ENCODE results near the gene QSOX1.

The QSOX1 gene

DNA sequence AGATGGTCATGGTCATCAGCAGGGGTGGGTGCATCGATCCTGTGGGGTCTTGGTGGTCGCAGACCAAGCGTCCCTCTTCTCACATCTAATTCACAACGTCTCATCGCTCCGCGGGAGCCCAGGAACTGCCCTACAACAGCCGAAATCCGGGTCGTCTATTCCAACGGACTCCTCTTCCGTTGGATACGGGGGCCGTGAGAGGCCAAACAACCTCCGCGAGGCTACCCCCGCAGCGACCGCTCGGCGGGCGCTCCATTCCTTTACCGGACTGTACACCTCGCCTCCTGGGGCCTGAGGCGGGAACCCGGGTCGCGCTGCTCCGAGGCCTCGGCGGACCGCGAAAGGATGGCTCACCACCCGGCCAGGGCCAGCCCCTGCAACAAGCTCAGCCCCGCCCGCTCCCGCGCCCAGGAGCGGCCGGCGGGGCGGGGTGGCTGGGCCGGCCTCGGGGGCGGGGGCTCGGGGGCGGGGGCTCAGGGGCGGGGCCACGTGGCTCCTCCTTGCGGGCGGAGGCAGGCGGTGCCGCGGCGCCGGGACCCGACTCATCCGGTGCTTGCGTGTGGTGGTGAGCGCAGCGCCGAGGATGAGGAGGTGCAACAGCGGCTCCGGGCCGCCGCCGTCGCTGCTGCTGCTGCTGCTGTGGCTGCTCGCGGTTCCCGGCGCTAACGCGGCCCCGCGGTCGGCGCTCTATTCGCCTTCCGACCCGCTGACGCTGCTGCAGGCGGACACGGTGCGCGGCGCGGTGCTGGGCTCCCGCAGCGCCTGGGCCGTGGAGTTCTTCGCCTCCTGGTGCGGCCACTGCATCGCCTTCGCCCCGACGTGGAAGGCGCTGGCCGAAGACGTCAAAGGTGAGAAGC is at the start of gene QSOX1:
Gene QSOX1, plus strand, starts transcription at position 545 of the 857 bp plus-strand sequence. Its CDS starts 39 bp downstream, at position 584.
- H3K4me3 ChIP-seq (replicated peaks in 1 of 2; ENCODE audit: low read depth in 2 of 2, low read length in 2 of 2), result peak within 1 kb of the TSS; percentile 82 to 93
- peak; percentile 85 to 91 for DNase-seq (ENCODE audit: low read depth in 2 of 2)
- TF ChIP-seq CTCF (IDR thresholded peaks at IDR 0.05; ENCODE audit: low read depth, low read length), result no peak

DNA sequence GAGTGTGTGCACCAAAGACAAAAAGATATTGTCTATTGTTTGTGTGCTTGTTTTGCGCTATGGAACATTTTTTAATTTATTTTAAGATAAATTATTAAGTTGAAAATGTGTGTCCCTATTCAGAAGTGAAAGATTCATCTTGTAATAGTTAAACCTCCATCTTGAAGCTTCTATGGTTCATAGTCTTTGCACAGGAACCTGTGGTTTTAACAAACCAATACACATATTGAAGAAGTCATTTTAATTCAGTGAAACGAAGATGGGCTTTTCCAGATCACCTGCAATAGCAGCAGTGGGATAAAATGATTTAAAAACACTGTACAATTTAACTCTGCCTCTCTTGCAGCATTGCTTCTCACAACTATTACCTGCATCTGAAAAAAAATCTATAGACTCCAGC is 42.6 kb upstream of the QSOX1 start:
- no peak for DNase-seq (ENCODE audit: low read depth in 2 of 2)
- H3K4me3 ChIP-seq (replicated peaks in 1 of 2; ENCODE audit: low read depth in 2 of 2, low read length in 2 of 2), result no peak overlapping the region
- no peak for TF ChIP-seq CTCF (IDR thresholded peaks at IDR 0.05; ENCODE audit: low read depth, low read length)

GRCh38 chr1:180112984-180113647 is 41.6 kb upstream of the QSOX1 start:
- TF ChIP-seq CTCF (IDR thresholded peaks at IDR 0.05; ENCODE audit: low read depth, low read length), result no peak
- no peak overlapping the region for H3K4me3 ChIP-seq (replicated peaks in 1 of 2; ENCODE audit: low read depth in 2 of 2, low read length in 2 of 2)

DNA sequence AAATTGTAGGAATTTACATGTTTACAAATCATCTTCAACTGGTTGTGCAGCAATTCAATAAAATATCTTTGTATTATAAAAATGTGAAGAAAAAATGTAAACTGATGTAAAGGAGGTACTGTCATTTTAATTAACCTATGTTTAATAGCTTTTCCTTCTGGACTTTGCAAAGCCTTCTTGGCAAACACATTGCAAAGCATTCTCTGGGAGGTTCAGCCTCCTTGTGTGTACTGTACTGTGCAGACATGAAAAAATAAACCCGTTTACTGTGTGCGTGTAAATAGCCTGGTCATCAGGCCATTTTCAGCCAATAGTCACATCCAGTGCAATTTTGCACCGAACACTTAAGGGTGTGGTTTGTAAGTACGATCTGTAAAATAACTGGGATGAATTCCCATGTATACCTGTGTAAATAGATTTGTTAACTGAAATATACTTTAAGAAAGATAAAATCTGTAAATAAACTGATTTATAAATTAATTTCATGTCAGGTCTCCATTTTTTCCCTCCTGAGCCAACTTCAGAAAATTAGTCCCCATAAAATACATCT is 40.2 kb upstream of the QSOX1 start:
- no peak for DNase-seq (ENCODE audit: low read depth in 2 of 2)
- H3K4me3 ChIP-seq (replicated peaks in 1 of 2; ENCODE audit: low read depth in 2 of 2, low read length in 2 of 2), result no peak overlapping the region
- TF ChIP-seq CTCF (IDR thresholded peaks at IDR 0.05; ENCODE audit: low read depth, low read length), result no peak

More at GRCh38 chr1:180112984-180113647, 41.6 kb upstream of the QSOX1 start:
- peak; percentile 40 to 74 for DNase-seq (ENCODE audit: low read depth in 2 of 2)

DNA sequence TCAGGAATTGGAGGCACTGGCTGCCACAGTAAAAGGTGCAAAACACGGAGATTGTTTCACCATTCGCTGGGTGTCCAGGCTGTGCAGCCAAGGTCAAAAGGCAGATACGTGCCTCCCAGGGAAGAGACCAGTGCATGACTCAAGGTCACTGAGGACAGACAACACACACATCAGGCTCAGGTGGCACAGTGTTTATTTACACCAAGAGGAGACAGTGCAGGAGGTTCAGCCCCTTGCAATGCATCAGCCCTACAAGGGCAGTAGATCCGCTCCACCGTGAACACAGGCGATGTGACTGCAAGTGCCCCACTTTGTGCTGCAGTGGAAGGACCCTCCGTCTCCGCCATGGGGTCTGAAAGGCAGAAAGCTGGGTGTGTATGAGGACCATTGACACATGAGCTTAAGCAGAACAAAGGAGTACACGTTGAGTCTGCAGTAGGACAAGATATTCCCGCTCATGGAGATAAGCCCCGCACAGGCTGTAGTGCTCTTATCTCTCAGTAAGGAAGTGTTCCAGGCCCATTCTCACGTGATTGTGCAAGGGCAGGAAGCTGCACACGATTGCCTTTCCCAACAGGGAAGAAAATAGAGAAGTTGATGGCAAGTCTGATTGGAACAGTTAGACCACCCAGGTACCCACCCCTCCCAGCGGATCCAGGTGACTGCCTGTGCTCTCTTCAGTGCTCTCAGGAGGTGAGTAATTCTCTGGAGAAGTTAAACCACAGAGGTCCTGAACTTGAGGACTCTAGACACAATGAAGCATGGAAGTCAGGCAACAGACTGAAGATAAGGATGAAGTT is 37.5 kb upstream of the QSOX1 start:
- TF ChIP-seq CTCF (IDR thresholded peaks at IDR 0.05; ENCODE audit: low read depth, low read length), result no peak
- H3K4me3 ChIP-seq (replicated peaks in 1 of 2; ENCODE audit: low read depth in 2 of 2, low read length in 2 of 2), result no peak overlapping the region
- DNase-seq (ENCODE audit: low read depth in 2 of 2), result peak in 1 of 2 donors; percentile 60

- no peak for TF ChIP-seq CTCF (IDR thresholded peaks at IDR 0.05; ENCODE audit: low read depth, low read length)
- H3K4me3 ChIP-seq (replicated peaks in 1 of 2; ENCODE audit: low read depth in 2 of 2, low read length in 2 of 2), result no peak overlapping the region
- peak; percentile 65 to 84 for DNase-seq (ENCODE audit: low read depth in 2 of 2)
Measured at GRCh38 chr1:180117764-180118116, 36.9 kb upstream of the QSOX1 start.
